Activated naive CD4-positive, alpha-beta T cell treated with anti-CD3 and anti-CD28 coated beads, Interleukin-2, amount 50 U/mL, for 24 hours (primary cell): Measurements from ENCODE around the gene C19orf67.
A peak's percentile ranks its signal among the peaks of the same experiment; 100 is the strongest.

Experiments used
- H3K27ac Mint-ChIP-seq: one replicate; pipeline ENCODE4 v1.8.0; 2021; ENCODE audit warnings: mild to moderate bottlenecking, mixed read lengths
- H3K27me3 Mint-ChIP-seq: one replicate; pipeline ENCODE4 v1.8.0; 2021; ENCODE audit warnings: mixed read lengths
- H3K36me3 Mint-ChIP-seq: one replicate; pipeline ENCODE4 v1.8.0; 2021; ENCODE audit warnings: mixed read lengths
- H3K4me1 Mint-ChIP-seq: one replicate; pipeline ENCODE4 v1.8.0; 2021; ENCODE audit warnings: mixed read lengths
- H3K4me3 Mint-ChIP-seq: one replicate; pipeline ENCODE4 v1.8.0; 2021; ENCODE audit warnings: mild to moderate bottlenecking, mixed read lengths
- H3K9me3 Mint-ChIP-seq: one replicate; pipeline ENCODE4 v1.8.0; 2021; ENCODE audit warnings: mixed read lengths

The C19orf67 gene

GRCh38 chr19:14096272-14096992 lies 10.8 kb upstream of the C19orf67 start:
- Mint-ChIP-seq H3K27ac (peak overlapping the region; percentile 86), H3K4me1 (peaks cover 12% of the 10 kb centered on the region), H3K27me3 (no peaks in the 10 kb centered on the region), H3K9me3 (no peaks in the 10 kb centered on the region), H3K4me3 (no peak overlapping the region), H3K36me3 (peaks cover 7% of the 10 kb centered on the region)

GRCh38 chr19:14094854-14095253 lies 9.3 kb upstream of the C19orf67 start:
- H3K27ac Mint-ChIP-seq, result peak overlapping the region; percentile 13
- no peaks in the 10 kb centered on the region for H3K9me3 Mint-ChIP-seq
- H3K4me1 Mint-ChIP-seq, result peaks cover 14% of the 10 kb centered on the region
- no peaks in the 10 kb centered on the region for H3K27me3 Mint-ChIP-seq
- H3K36me3 Mint-ChIP-seq, result peaks cover 6% of the 10 kb centered on the region
- no peak overlapping the region for H3K4me3 Mint-ChIP-seq

GRCh38 chr19:14093117-14093823 lies 7.7 kb upstream of the C19orf67 start:
- Mint-ChIP-seq H3K4me3 (peak overlapping the region; percentile 4), H3K27me3 (no peaks in the 10 kb centered on the region), H3K36me3 (peaks cover 9% of the 10 kb centered on the region), H3K4me1 (peaks cover 23% of the 10 kb centered on the region), H3K27ac (peak overlapping the region; percentile 68), H3K9me3 (no peaks in the 10 kb centered on the region)

- peak overlapping the region; percentile 98 for H3K4me3 Mint-ChIP-seq
- no peaks in the 10 kb centered on the region for H3K27me3 Mint-ChIP-seq
- peak overlapping the region; percentile 99 for H3K27ac Mint-ChIP-seq
- peaks cover 9% of the 10 kb centered on the region for H3K36me3 Mint-ChIP-seq
- H3K4me1 Mint-ChIP-seq, result peaks cover 25% of the 10 kb centered on the region
- no peaks in the 10 kb centered on the region for H3K9me3 Mint-ChIP-seq
Measured at GRCh38 chr19:14091813-14092462, 6.4 kb upstream of the C19orf67 start.

- H3K4me3 Mint-ChIP-seq, result peak overlapping the region; percentile 98
- H3K9me3 Mint-ChIP-seq, result no peaks in the 10 kb centered on the region
- H3K27ac Mint-ChIP-seq, result peak overlapping the region; percentile 99
- peaks cover 7% of the 10 kb centered on the region for H3K36me3 Mint-ChIP-seq
- H3K27me3 Mint-ChIP-seq, result no peaks in the 10 kb centered on the region
- H3K4me1 Mint-ChIP-seq, result peaks cover 25% of the 10 kb centered on the region
Measured at GRCh38 chr19:14091081-14091812, 5.7 kb upstream of the C19orf67 start.

GRCh38 chr19:14090509-14091080 lies 5.0 kb upstream of the C19orf67 start, which contains the start of gene SAMD1:
SAMD1 (minus strand) TSS chr19:14090751.
- Mint-ChIP-seq H3K27ac (peak within 1 kb of the TSS; percentile 99), H3K27me3 (no peaks in the 10 kb centered on the region), H3K9me3 (no peaks in the 10 kb centered on the region), H3K4me3 (peak within 1 kb of the TSS; percentile 98), H3K4me1 (peaks cover 25% of the 10 kb centered on the region), H3K36me3 (peaks cover 7% of the 10 kb centered on the region)

GRCh38 chr19:14089662-14090508 lies 4.3 kb upstream of the C19orf67 start:
- peaks cover 25% of the 10 kb centered on the region for H3K4me1 Mint-ChIP-seq
- H3K4me3 Mint-ChIP-seq, result peak overlapping the region; percentile 93
- peaks cover 7% of the 10 kb centered on the region for H3K36me3 Mint-ChIP-seq
- no peaks in the 10 kb centered on the region for H3K27me3 Mint-ChIP-seq
- no peaks in the 10 kb centered on the region for H3K9me3 Mint-ChIP-seq
- H3K27ac Mint-ChIP-seq, result peak overlapping the region; percentile 79

GRCh38 chr19:14089412-14089661 lies 3.8 kb upstream of the C19orf67 start:
- H3K4me1 Mint-ChIP-seq, result peaks cover 20% of the 10 kb centered on the region
- H3K36me3 Mint-ChIP-seq, result peaks cover 3% of the 10 kb centered on the region

GRCh38 chr19:14088634-14089411 lies 3.2 kb upstream of the C19orf67 start:
- no peaks in the 10 kb centered on the region for H3K27me3 Mint-ChIP-seq
- H3K36me3 Mint-ChIP-seq, result peaks cover 3% of the 10 kb centered on the region
- H3K4me3 Mint-ChIP-seq, result peak overlapping the region; percentile 93
- peaks cover 20% of the 10 kb centered on the region for H3K4me1 Mint-ChIP-seq
- peak overlapping the region; percentile 79 for H3K27ac Mint-ChIP-seq
- H3K9me3 Mint-ChIP-seq, result no peaks in the 10 kb centered on the region

More at GRCh38 chr19:14089412-14089661, 3.8 kb upstream of the C19orf67 start:
- Mint-ChIP-seq H3K4me3 (peak overlapping the region; percentile 93), H3K9me3 (no peaks in the 10 kb centered on the region), H3K27ac (peak overlapping the region; percentile 79), H3K27me3 (no peaks in the 10 kb centered on the region)

- Mint-ChIP-seq H3K9me3 (no peaks in the 10 kb centered on the region), H3K36me3 (peaks cover 3% of the 10 kb centered on the region), H3K27me3 (no peaks in the 10 kb centered on the region), H3K27ac (no peak overlapping the region), H3K4me3 (no peak overlapping the region), H3K4me1 (peaks cover 16% of the 10 kb centered on the region)
Measured at GRCh38 chr19:14086098-14086497, 515 bp upstream of the C19orf67 start.

GRCh38 chr19:14082675-14082960 lies 3.0 kb downstream of the C19orf67 start:
- Mint-ChIP-seq H3K9me3 (no peaks in the 10 kb centered on the region), H3K4me3 (peak overlapping the region; percentile 98), H3K27ac (no peak overlapping the region), H3K4me1 (peaks cover 6% of the 10 kb centered on the region), H3K27me3 (no peaks in the 10 kb centered on the region), H3K36me3 (no peaks in the 10 kb centered on the region)

GRCh38 chr19:14081797-14082674 lies 3.5 kb downstream of the C19orf67 start:
- Mint-ChIP-seq H3K9me3 (no peaks in the 10 kb centered on the region), H3K27ac (peak overlapping the region; percentile 98), H3K4me3 (peak overlapping the region; percentile 98), H3K4me1 (peaks cover 6% of the 10 kb centered on the region), H3K27me3 (no peaks in the 10 kb centered on the region), H3K36me3 (no peaks in the 10 kb centered on the region)
